Measurements from ENCODE around the gene CHMP2A. TPM values are rescaled to one million over a fixed set of nuclear protein-coding genes. Genes with fewer than 3 reads are reported as not detected.

The CHMP2A gene
- total and polyA plus RNA-seq, 2 donors (not counting 1 experiment from before 2014, with no cell fraction given) = 62.5 to 97.5 TPM

Small RNA genes within 50 kb of the gene (small RNA-seq; reads per million reads assigned to genes)
- gene MIR6807 (ENCODE audit: insufficient read length, low read depth, low replicate concordance) (not detected), gene RN7SL525P (ENCODE audit: insufficient read length, low read depth, low replicate concordance) (not detected)

Other genes starting within 250 kb of the CHMP2A start
- gene ERVK3-1, start 249.7 kb downstream of the CHMP2A start, total RNA-seq = 79.0 and 80.2 TPM in 2 replicates
- gene ERVK3-1, start 249.7 kb downstream of the CHMP2A start, polyA plus RNA-seq = 80.7 and 113 TPM in 2 replicates
- gene ZSCAN22, start 228.1 kb downstream of the CHMP2A start, total RNA-seq = 7.1 TPM in 2 replicates
- 2.2 and 2.8 TPM in 2 replicates for gene ZSCAN22, start 228.1 kb downstream of the CHMP2A start, polyA plus RNA-seq
- 18.4 and 23.7 TPM in 2 replicates for gene A1BG, start 201.6 kb downstream of the CHMP2A start, total RNA-seq
- gene A1BG, start 201.6 kb downstream of the CHMP2A start, polyA plus RNA-seq = 28.4 and 52.6 TPM in 2 replicates
- gene ZNF497, start 192.4 kb downstream of the CHMP2A start, total RNA-seq = 2.7 and 4.4 TPM in 2 replicates
- 1.6 and 1.9 TPM in 2 replicates for gene ZNF497, start 192.4 kb downstream of the CHMP2A start, polyA plus RNA-seq
- 3.1 and 4.2 TPM in 2 replicates for gene ZNF837, start 174.1 kb downstream of the CHMP2A start, total RNA-seq
- 3.0 and 4.9 TPM in 2 replicates for gene ZNF837, start 174.1 kb downstream of the CHMP2A start, polyA plus RNA-seq
- 1,234 and 1,311 TPM in 2 replicates for gene RPS5, start 167.8 kb downstream of the CHMP2A start, total RNA-seq
- 3,725 and 4,330 TPM in 2 replicates for gene RPS5, start 167.8 kb downstream of the CHMP2A start, polyA plus RNA-seq
- 0.49 TPM in 1 of 2 replicates, not detected in the other for gene RNF225, start 159.4 kb downstream of the CHMP2A start, total RNA-seq
- gene RNF225, start 159.4 kb downstream of the CHMP2A start, polyA plus RNA-seq = not detected in 2 replicates
- 12.3 and 14.0 TPM in 2 replicates for gene ZNF584, start 146.5 kb downstream of the CHMP2A start, total RNA-seq
- gene ZNF584, start 146.5 kb downstream of the CHMP2A start, polyA plus RNA-seq = 1.5 and 3.0 TPM in 2 replicates
- gene ZNF132, start 115.0 kb downstream of the CHMP2A start, total RNA-seq = 14.7 and 15.2 TPM in 2 replicates
- gene ZNF132, start 115.0 kb downstream of the CHMP2A start, polyA plus RNA-seq = 0.72 and 1.6 TPM in 2 replicates
- 15.0 and 17.4 TPM in 2 replicates for gene ZNF324B, start 103.5 kb downstream of the CHMP2A start, total RNA-seq
- gene ZNF324B, start 103.5 kb downstream of the CHMP2A start, polyA plus RNA-seq = 4.7 and 5.6 TPM in 2 replicates
- gene ZNF324, start 88.0 kb downstream of the CHMP2A start, total RNA-seq = 17.6 and 21.0 TPM in 2 replicates
- gene ZNF324, start 88.0 kb downstream of the CHMP2A start, polyA plus RNA-seq = 12.8 and 14.2 TPM in 2 replicates
- 15.0 and 18.5 TPM in 2 replicates for gene ZNF446, start 78.8 kb downstream of the CHMP2A start, total RNA-seq
- 12.9 and 18.9 TPM in 2 replicates for gene ZNF446, start 78.8 kb downstream of the CHMP2A start, polyA plus RNA-seq
- 11.8 and 14.1 TPM in 2 replicates for gene SLC27A5, start 43.1 kb downstream of the CHMP2A start, total RNA-seq
- gene SLC27A5, start 43.1 kb downstream of the CHMP2A start, polyA plus RNA-seq = 6.9 and 8.9 TPM in 2 replicates
- gene ZBTB45, start 35.3 kb downstream of the CHMP2A start, total RNA-seq = 20.9 and 28.4 TPM in 2 replicates
- 11.4 and 12.6 TPM in 2 replicates for gene ZBTB45, start 35.3 kb downstream of the CHMP2A start, polyA plus RNA-seq
- 370 and 394 TPM in 2 replicates for gene TRIM28, start 11.0 kb downstream of the CHMP2A start, total RNA-seq
- gene TRIM28, start 11.0 kb downstream of the CHMP2A start, polyA plus RNA-seq = 569 and 795 TPM in 2 replicates
- gene UBE2M, start 3.5 kb upstream of the CHMP2A start, total RNA-seq = 57.2 and 66.1 TPM in 2 replicates
- gene UBE2M, start 3.5 kb upstream of the CHMP2A start, polyA plus RNA-seq = 62.5 and 81.7 TPM in 2 replicates
- gene MZF1, start 18.2 kb upstream of the CHMP2A start, total RNA-seq = 79.4 and 81.4 TPM in 2 replicates
- gene MZF1, start 18.2 kb upstream of the CHMP2A start, polyA plus RNA-seq = 92.4 and 95.8 TPM in 2 replicates

All from B cell (primary cell).